GM12878 (cell line): ENCODE data around the gene SUPT3H. TPM values are rescaled to one million over a fixed set of nuclear protein-coding genes. Genes with fewer than 3 reads are reported as not detected.

ENCODE experiments used
- ATAC-seq: fragments of 200-7000 bp; cut with Tn5 transposase; 3 replicates; pipeline ENCODE4 v1.9.1; 2020; ENCODE audit warnings: mild to moderate bottlenecking, moderate library complexity
- BruUV-seq: library from RNA; stranded (reverse); fragments of 400-500 nt; replicated peaks from 2 replicates; lab custom pipeline; 2021; lab: Mats Ljungman, UMichigan
- CTCF ChIA-PET: fragments of 300-600 bp; sonication (Branson Sonifier 250); formaldehyde crosslinking; extraction: SDS; loops from one replicate; lab custom pipeline; 2021; ENCODE audit warnings: inconsistent platforms; lab: Yijun Ruan, JAX
- POLR2A ChIA-PET: fragments of 350-600 bp; formaldehyde crosslinking; extraction: SDS; loops from one replicate; lab custom pipeline; 2021; ENCODE audit warnings: inconsistent platforms; lab: Charles Lee
- RAD21 ChIA-PET: fragments of 300-600 bp; sonication (Branson Sonifier 250); formaldehyde crosslinking; loops from one replicate; lab custom pipeline; 2023; ENCODE audit warnings: antibody characterized with exemption; ENCODE audit not compliant: unreplicated experiment; lab: Charles Lee
- SMC1A ChIA-PET: fragments of 300-600 bp; sonication (Branson Sonifier 250); formaldehyde crosslinking; loops from one replicate; lab custom pipeline; 2023; ENCODE audit not compliant: unreplicated experiment, uncharacterized antibody; lab: Charles Lee
- DNase-seq: peaks from one replicate; pipeline ENCODE4 v3.0.0-alpha.2; 2011; ENCODE audit warnings: low read depth, low spot score
- FAIRE-seq: peaks from 3 replicates; lab custom pipeline; 2011; peaks lifted over from hg19 to GRCh38; lab: Jason Lieb, UNC
- H2AFZ ChIP-seq: 2 replicates; pipeline ENCODE4 v1.6.0; 2011; ENCODE audit warnings: low read depth, low read length, control low read depth; ENCODE audit not compliant: control insufficient read depth
- H3K27ac ChIP-seq: 2 replicates; pipeline ENCODE4 v1.5.1; 2011; ENCODE audit warnings: control low read depth; ENCODE audit not compliant: control insufficient read depth, insufficient read depth
- H3K27me3 ChIP-seq, 2 experiments: replicated peaks in 1 of 2; 2 replicates each; pipeline versions ENCODE4 v1.6.0 to v1.6.1; 2011; ENCODE audit warnings: low read length in 1 of 2; ENCODE audit not compliant: control insufficient read depth in 2 of 2, insufficient read depth in 2 of 2
- H3K36me3 ChIP-seq, 2 experiments: 2 replicates each; pipeline ENCODE4 v1.5.1; 2011; ENCODE audit warnings: low read length in 1 of 2; ENCODE audit not compliant: control insufficient read depth in 2 of 2, insufficient read depth in 2 of 2
- H3K4me1 ChIP-seq: 2 replicates; pipeline ENCODE4 v1.6.1; 2011; ENCODE audit warnings: mild to moderate bottlenecking, low read length, moderate library complexity, mixed read lengths; ENCODE audit not compliant: control insufficient read depth, insufficient read depth
- H3K4me2 ChIP-seq: 2 replicates; pipeline ENCODE4 v1.6.0; 2011; ENCODE audit warnings: control low read depth; ENCODE audit not compliant: control insufficient read depth, insufficient read depth
- H3K4me3 ChIP-seq: fragments of 200-600 bp; sonication (generic); 2 replicates; pipeline ENCODE4 v1.5.1; 2016
- H3K79me2 ChIP-seq: 2 replicates; pipeline ENCODE4 v1.6.0; 2011; ENCODE audit warnings: low read length; ENCODE audit not compliant: control insufficient read depth, insufficient read depth
- H3K9ac ChIP-seq: 2 replicates; pipeline ENCODE4 v1.8.0; 2011; ENCODE audit warnings: low read length, control low read depth, mixed read lengths; ENCODE audit not compliant: control insufficient read depth, insufficient read depth
- H3K9me3 ChIP-seq: replicated peaks from 3 replicates; pipeline ENCODE4 v1.5.1; 2011; ENCODE audit warnings: mild to moderate bottlenecking, low read length; ENCODE audit not compliant: control insufficient read depth, insufficient read depth
- H4K20me1 ChIP-seq: 2 replicates; pipeline ENCODE4 v1.6.0; 2011; ENCODE audit not compliant: control insufficient read depth, insufficient read depth
- CBFB ChIP-seq: IDR thresholded peaks from 2 replicates; pipeline ENCODE4 v1.6.1; 2016; ENCODE audit warnings: antibody characterized with exemption, low read depth
- EGR1 ChIP-seq, 2 experiments: IDR thresholded peaks; 1 replicate in 1 of 2; 2 replicates in 1 of 2; pipeline ENCODE4 v1.6.1; 2011 to 2012; ENCODE audit warnings: low read depth in 2 of 2, low read length in 2 of 2, borderline replicate concordance in 1 of 2, mild to moderate bottlenecking in 1 of 2, moderate library complexity in 1 of 2
- HDAC2 ChIP-seq: fragments of 200-600 bp; sonication (generic); IDR thresholded peaks from 2 replicates; pipeline ENCODE4 v1.6.1; 2017
- JUND ChIP-seq: IDR thresholded peaks from 2 replicates; pipeline ENCODE4 v1.6.1; 2012; ENCODE audit warnings: low read depth, mild to moderate bottlenecking, low read length, improper control_type of control experiment, moderate library complexity
- LARP7 ChIP-seq: fragments of 450-650 bp; IDR thresholded peaks from 2 replicates; pipeline ENCODE4 v1.6.1; 2017; ENCODE audit warnings: mild to moderate bottlenecking
- RAD21 ChIP-seq: IDR thresholded peaks from 2 replicates; pipeline ENCODE4 v1.6.1; 2011; ENCODE audit warnings: mild to moderate bottlenecking, low read depth, low read length, moderate library complexity; ENCODE audit not compliant: insufficient read depth
- RELA ChIP-seq: fragments of 450-650 bp; IDR thresholded peaks from 2 replicates; pipeline ENCODE4 v1.8.0; 2014; ENCODE audit warnings: borderline replicate concordance; ENCODE audit not compliant: partially characterized antibody
- RUNX3 ChIP-seq: IDR thresholded peaks from 2 replicates; pipeline ENCODE4 v1.6.1; 2012; ENCODE audit warnings: low read length, inconsistent platforms
- SIN3A ChIP-seq: IDR thresholded peaks from 2 replicates; pipeline ENCODE4 v1.6.1; 2012; ENCODE audit warnings: low read depth, low read length, improper control_type of control experiment
- SMAD5 ChIP-seq: IDR thresholded peaks from 2 replicates; pipeline ENCODE4 v1.6.1; 2016; ENCODE audit warnings: antibody characterized with exemption, low read depth
- SPI1 ChIP-seq: IDR thresholded peaks from 2 replicates; pipeline ENCODE4 v1.6.1; 2011; ENCODE audit warnings: low read depth, mild to moderate bottlenecking, low read length, moderate library complexity, borderline replicate concordance; ENCODE audit not compliant: insufficient read depth
- ZNF24 ChIP-seq: fragments of 450-650 bp; IDR thresholded peaks from 2 replicates; pipeline ENCODE4 v1.6.1; 2017; ENCODE audit warnings: antibody characterized with exemption, mild to moderate bottlenecking
- ZNF384 ChIP-seq: IDR thresholded peaks from 2 replicates; pipeline ENCODE4 v1.6.1; 2012; ENCODE audit warnings: low read depth, mild to moderate bottlenecking, low read length, improper control_type of control experiment, borderline replicate concordance
- WGBS: methylation state at CpG from one replicate; pipeline ENCODE4 v1.1.6; 2016; ENCODE audit warnings: low lambda C conversion rate; ENCODE audit not compliant: insufficient replicate concordance, insufficient coverage; ENCODE audit errors: missing lambda C conversion rate; 5-methylcytosine and 5-hydroxymethylcytosine counted together
- in situ Hi-C: fragments of 300-500 bp; cut with MboI; formaldehyde crosslinking; loops from 9 replicates; pipeline ENCODE4 v1.14.3; 2018; ENCODE audit warnings: mixed read lengths
- intact Hi-C: fragments of 100-400 bp; cut with micrococcal nuclease; formaldehyde crosslinking; loops from one replicate; pipeline ENCODE4 v1.14.2; 2022; ENCODE audit not compliant: unreplicated experiment
- polyA plus RNA-seq, 11 experiments: library from polyadenylated mRNA; depleted of rRNA in 4 of 11; unstranded in 6 of 11; stranded (reverse) in 5 of 11; fragments of >200 nt; fragmentation: Nextera tagmentation in 4 of 11; fragmentation: Illumina TruSeq in 1 of 11; extraction: Ambion mirVana in 4 of 11; extraction: Trizol in 1 of 11; gene quantifications; 1 replicate in 1 of 11; 2 replicates in 10 of 11; pipeline versions ENCODE4 v1.2.1 to v1.2.3, GENCODE V29; 2011 to 2016; ENCODE audit warnings: inconsistent platforms in 2 of 11, missing spikeins in 2 of 11, low read depth in 1 of 11
- total RNA-seq, 4 experiments: library from RNA; depleted of rRNA in 3 of 4; stranded (reverse); fragments of >200 nt in 3 of 4; fragmentation: Illumina TruSeq in 1 of 4; extraction: Trizol in 1 of 4; gene quantifications; 2 replicates each; pipeline versions ENCODE4 v1.2.1 to v1.2.3, GENCODE V29; 2013 to 2021
- TF ChIP-seq, protein P1 (sequence below): IDR thresholded peaks from 2 replicates; pipeline ENCODE4 v1.6.1; 2012; ENCODE audit warnings: low read depth, low read length, improper control_type of control experiment
- TF ChIP-seq, protein P2 (sequence below): fragments of 450-650 bp; IDR thresholded peaks from 2 replicates; pipeline ENCODE4 v1.6.1; 2017; ENCODE audit warnings: borderline replicate concordance
- TF ChIP-seq, protein P3 (sequence below): fragments of 450-650 bp; IDR thresholded peaks from 2 replicates; pipeline ENCODE4 v1.6.1; 2018; ENCODE audit warnings: mild to moderate bottlenecking, low read depth, moderate library complexity; ENCODE audit not compliant: partially characterized antibody
- TF ChIP-seq, protein P4 (sequence below): fragments of 450-650 bp; IDR thresholded peaks from 2 replicates; pipeline ENCODE4 v1.6.1; 2017; ENCODE audit warnings: mild to moderate bottlenecking, moderate library complexity

The SUPT3H gene
- total and polyA plus RNA-seq, 10 of the 15 experiments (the other 5 are each of a cell fraction or from before 2014, with no cell fraction given) = 0.51 to 3.7 (median 2.0) TPM

DNA sequence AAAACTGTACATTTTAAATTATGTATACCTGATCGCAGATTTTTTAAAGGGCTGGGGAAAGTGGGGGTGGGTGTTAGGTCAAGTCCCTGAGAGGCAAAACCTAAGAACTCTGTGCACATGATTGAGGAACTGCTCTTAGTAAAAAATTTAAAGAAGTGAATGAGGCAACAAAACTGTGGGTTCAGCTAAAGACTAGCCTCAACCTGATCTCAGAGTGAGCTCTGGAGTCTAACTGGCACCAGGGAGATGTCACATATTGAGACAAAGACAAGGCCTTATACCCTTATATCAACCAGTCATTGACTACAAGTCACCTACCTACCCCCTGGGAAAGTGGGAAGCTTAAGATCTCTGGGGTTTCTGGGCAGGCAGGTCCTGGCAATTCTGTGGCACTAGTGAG is 77.0 kb downstream of the SUPT3H start:
- DNase-seq (no peak), FAIRE-seq (no peak), ATAC-seq (no peak)
- SMC1A ChIA-PET = interaction anchor here (1.1 to 1.2 kb wide), 2 partner anchors 9 kb away, joined by 3 to 6 read pairs; no protein-coding TSS in a partner anchor
- Histone ChIP-seq H3K27ac (no peak overlapping the region), H3K4me2 (no peak overlapping the region), H3K36me3 (no peaks in the 10 kb centered on the region), H3K27me3 (no peaks in the 10 kb centered on the region), H3K4me3 (no peak overlapping the region), H3K4me1 (no peaks in the 10 kb centered on the region), H2AFZ (no peak overlapping the region), H3K9me3 (no peaks in the 10 kb centered on the region; the same call in 2 of the 3 replicates), H4K20me1 (no peaks in the 10 kb centered on the region), H3K79me2 (no peaks in the 10 kb centered on the region), H3K9ac (no peak overlapping the region)
- intact Hi-C loops (no loop called here), in situ Hi-C loops (no loop called here)
- CTCF ChIA-PET = no interaction called here
- POLR2A ChIA-PET = no interaction called here
- no TSS peak for BruUV-seq
- RAD21 ChIA-PET = no interaction called here
- 95% methylated on average over 1 of the region's 1 CpG for WGBS
- no peak for TF ChIP-seq LARP7
- TF ChIP-seq, protein P1, sequence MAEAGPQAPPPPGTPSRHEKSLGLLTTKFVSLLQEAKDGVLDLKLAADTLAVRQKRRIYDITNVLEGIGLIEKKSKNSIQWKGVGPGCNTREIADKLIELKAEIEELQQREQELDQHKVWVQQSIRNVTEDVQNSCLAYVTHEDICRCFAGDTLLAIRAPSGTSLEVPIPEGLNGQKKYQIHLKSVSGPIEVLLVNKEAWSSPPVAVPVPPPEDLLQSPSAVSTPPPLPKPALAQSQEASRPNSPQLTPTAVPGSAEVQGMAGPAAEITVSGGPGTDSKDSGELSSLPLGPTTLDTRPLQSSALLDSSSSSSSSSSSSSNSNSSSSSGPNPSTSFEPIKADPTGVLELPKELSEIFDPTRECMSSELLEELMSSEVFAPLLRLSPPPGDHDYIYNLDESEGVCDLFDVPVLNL = no peak
- TF ChIP-seq, protein P2, sequence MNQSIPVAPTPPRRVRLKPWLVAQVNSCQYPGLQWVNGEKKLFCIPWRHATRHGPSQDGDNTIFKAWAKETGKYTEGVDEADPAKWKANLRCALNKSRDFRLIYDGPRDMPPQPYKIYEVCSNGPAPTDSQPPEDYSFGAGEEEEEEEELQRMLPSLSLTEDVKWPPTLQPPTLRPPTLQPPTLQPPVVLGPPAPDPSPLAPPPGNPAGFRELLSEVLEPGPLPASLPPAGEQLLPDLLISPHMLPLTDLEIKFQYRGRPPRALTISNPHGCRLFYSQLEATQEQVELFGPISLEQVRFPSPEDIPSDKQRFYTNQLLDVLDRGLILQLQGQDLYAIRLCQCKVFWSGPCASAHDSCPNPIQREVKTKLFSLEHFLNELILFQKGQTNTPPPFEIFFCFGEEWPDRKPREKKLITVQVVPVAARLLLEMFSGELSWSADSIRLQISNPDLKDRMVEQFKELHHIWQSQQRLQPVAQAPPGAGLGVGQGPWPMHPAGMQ = no peak
- TF ChIP-seq, protein P3, sequence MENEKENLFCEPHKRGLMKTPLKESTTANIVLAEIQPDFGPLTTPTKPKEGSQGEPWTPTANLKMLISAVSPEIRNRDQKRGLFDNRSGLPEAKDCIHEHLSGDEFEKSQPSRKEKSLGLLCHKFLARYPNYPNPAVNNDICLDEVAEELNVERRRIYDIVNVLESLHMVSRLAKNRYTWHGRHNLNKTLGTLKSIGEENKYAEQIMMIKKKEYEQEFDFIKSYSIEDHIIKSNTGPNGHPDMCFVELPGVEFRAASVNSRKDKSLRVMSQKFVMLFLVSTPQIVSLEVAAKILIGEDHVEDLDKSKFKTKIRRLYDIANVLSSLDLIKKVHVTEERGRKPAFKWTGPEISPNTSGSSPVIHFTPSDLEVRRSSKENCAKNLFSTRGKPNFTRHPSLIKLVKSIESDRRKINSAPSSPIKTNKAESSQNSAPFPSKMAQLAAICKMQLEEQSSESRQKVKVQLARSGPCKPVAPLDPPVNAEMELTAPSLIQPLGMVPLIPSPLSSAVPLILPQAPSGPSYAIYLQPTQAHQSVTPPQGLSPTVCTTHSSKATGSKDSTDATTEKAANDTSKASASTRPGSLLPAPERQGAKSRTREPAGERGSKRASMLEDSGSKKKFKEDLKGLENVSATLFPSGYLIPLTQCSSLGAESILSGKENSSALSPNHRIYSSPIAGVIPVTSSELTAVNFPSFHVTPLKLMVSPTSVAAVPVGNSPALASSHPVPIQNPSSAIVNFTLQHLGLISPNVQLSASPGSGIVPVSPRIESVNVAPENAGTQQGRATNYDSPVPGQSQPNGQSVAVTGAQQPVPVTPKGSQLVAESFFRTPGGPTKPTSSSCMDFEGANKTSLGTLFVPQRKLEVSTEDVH = no peak
- TF ChIP-seq RUNX3 = no peak
- TF ChIP-seq ZNF384 = no peak
- TF ChIP-seq RELA = no peak
- TF ChIP-seq SMAD5 = no peak
- TF ChIP-seq EGR1 (IDR thresholded peaks at IDR 0.05; ENCODE audit: borderline replicate concordance in 1 of 2, low read depth in 2 of 2, low read length in 2 of 2) = no peak
- TF ChIP-seq, protein P4, sequence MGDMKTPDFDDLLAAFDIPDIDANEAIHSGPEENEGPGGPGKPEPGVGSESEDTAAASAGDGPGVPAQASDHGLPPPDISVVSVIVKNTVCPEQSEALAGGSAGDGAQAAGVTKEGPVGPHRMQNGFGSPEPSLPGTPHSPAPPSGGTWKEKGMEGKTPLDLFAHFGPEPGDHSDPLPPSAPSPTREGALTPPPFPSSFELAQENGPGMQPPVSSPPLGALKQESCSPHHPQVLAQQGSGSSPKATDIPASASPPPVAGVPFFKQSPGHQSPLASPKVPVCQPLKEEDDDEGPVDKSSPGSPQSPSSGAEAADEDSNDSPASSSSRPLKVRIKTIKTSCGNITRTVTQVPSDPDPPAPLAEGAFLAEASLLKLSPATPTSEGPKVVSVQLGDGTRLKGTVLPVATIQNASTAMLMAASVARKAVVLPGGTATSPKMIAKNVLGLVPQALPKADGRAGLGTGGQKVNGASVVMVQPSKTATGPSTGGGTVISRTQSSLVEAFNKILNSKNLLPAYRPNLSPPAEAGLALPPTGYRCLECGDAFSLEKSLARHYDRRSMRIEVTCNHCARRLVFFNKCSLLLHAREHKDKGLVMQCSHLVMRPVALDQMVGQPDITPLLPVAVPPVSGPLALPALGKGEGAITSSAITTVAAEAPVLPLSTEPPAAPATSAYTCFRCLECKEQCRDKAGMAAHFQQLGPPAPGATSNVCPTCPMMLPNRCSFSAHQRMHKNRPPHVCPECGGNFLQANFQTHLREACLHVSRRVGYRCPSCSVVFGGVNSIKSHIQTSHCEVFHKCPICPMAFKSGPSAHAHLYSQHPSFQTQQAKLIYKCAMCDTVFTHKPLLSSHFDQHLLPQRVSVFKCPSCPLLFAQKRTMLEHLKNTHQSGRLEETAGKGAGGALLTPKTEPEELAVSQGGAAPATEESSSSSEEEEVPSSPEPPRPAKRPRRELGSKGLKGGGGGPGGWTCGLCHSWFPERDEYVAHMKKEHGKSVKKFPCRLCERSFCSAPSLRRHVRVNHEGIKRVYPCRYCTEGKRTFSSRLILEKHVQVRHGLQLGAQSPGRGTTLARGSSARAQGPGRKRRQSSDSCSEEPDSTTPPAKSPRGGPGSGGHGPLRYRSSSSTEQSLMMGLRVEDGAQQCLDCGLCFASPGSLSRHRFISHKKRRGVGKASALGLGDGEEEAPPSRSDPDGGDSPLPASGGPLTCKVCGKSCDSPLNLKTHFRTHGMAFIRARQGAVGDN = no peak
- no peak for TF ChIP-seq SPI1
- no peak for TF ChIP-seq HDAC2
- TF ChIP-seq RAD21 = no peak
- no peak for TF ChIP-seq SIN3A
- no peak for TF ChIP-seq CBFB
- TF ChIP-seq ZNF24 = no peak
- TF ChIP-seq JUND = no peak
